ENCODE results near the gene TP53TG3C. TPM values are rescaled to one million over a fixed set of nuclear protein-coding genes. Genes with fewer than 3 reads are reported as not detected.
"Not testable (repeated sequence)": the region's sequence is repeated elsewhere in the genome, so short reads cannot be mapped to it uniquely, and the experiment has no call there.

The TP53TG3C gene
- total RNA-seq: not detected

GRCh38 chr16:33193926-33194325 lies at the start of gene TP53TG3C:
Gene TP53TG3C (plus strand): TSS chr16:33194226. CDS start chr16:33194294, 68 bp downstream.
- H3K4me1 Mint-ChIP-seq (ENCODE audit: low read depth); H3K27ac Mint-ChIP-seq; H3K9me3 Mint-ChIP-seq (ENCODE audit: insufficient read depth); H3K4me3 Mint-ChIP-seq; H3K36me3 Mint-ChIP-seq (ENCODE audit: low read depth); POLR2A ChIA-PET; ATAC-seq; H3K27me3 Mint-ChIP-seq (ENCODE audit: low read depth); DNase-seq; CTCF ChIA-PET: not testable (repeated sequence)

Other genes with a start within 250 kb of the TP53TG3C start
- not detected for gene TP53TG3E, start 110.1 kb downstream of the TP53TG3C start, total RNA-seq
- gene TP53TG3B, start 166.6 kb downstream of the TP53TG3C start, total RNA-seq: not detected

Data from activated CD8-positive, alpha-beta T cell treated with anti-CD3 and anti-CD28 coated beads, Interleukin-2, amount 10 ng/mL, durations not matched to agents 7 days and 5 days (primary cell).